DOHH2 (cell line): Measurements from ENCODE around the gene LRRC7.

Experiments
- H3F3A ChIP-seq: fragments of 200-600 bp; sonication (generic), shearing (Covaris generic); 2 replicates; pipeline ENCODE4 v1.6.0; 2016; ENCODE audit warnings: antibody characterized with exemption, mild to moderate bottlenecking; ENCODE audit not compliant: control insufficient read depth, insufficient read depth
- H3K27ac ChIP-seq: fragments of 200-600 bp; sonication (generic); 2 replicates; pipeline ENCODE4 v1.5.1; 2014; ENCODE audit warnings: low read depth, mild to moderate bottlenecking, low read length, moderate library complexity
- H3K27me3 ChIP-seq: fragments of 200-600 bp; sonication (generic); 2 replicates; pipeline ENCODE4 v1.6.1; 2014; ENCODE audit warnings: mild to moderate bottlenecking, low read length, mixed read lengths; ENCODE audit not compliant: control insufficient read depth
- H3K36me3 ChIP-seq: fragments of 200-600 bp; sonication (generic); 2 replicates; pipeline ENCODE4 v1.6.1; 2014; ENCODE audit warnings: mild to moderate bottlenecking, low read length, moderate library complexity, mixed read lengths; ENCODE audit not compliant: control insufficient read depth
- H3K4me1 ChIP-seq: fragments of 200-600 bp; sonication (generic); 2 replicates; pipeline ENCODE4 v1.6.1; 2014; ENCODE audit warnings: mild to moderate bottlenecking, low read length, mixed read lengths; ENCODE audit not compliant: control insufficient read depth
- H3K4me2 ChIP-seq: fragments of 200-600 bp; sonication (generic); 2 replicates; pipeline ENCODE4 v1.6.0; 2014; ENCODE audit warnings: mild to moderate bottlenecking, low read length, moderate library complexity
- H3K4me3 ChIP-seq: fragments of 200-600 bp; sonication (generic); 2 replicates; pipeline ENCODE4 v1.5.1; 2014; ENCODE audit warnings: mild to moderate bottlenecking, low read length, mixed read lengths
- H3K79me2 ChIP-seq: fragments of 200-600 bp; sonication (generic); 2 replicates; pipeline ENCODE4 v1.6.1; 2014; ENCODE audit warnings: mild to moderate bottlenecking, low read length, mixed read lengths; ENCODE audit not compliant: control insufficient read depth
- H3K9me2 ChIP-seq: fragments of 200-600 bp; sonication (generic); replicated peaks from 2 replicates; pipeline ENCODE4 v1.6.1; 2014; ENCODE audit warnings: mild to moderate bottlenecking, low read length, mixed read lengths; ENCODE audit not compliant: control insufficient read depth
- H3K9me3 ChIP-seq: fragments of 200-600 bp; sonication (generic); 2 replicates; pipeline ENCODE4 v1.6.1; 2014; ENCODE audit warnings: antibody characterized with exemption, low read length, mixed read lengths; ENCODE audit not compliant: control insufficient read depth, insufficient read depth
- H4K20me1 ChIP-seq: fragments of 200-600 bp; sonication (generic); 2 replicates; pipeline ENCODE4 v1.6.0; 2014; ENCODE audit warnings: low read depth, mild to moderate bottlenecking, antibody characterized with exemption, low read length, moderate library complexity; ENCODE audit not compliant: control insufficient read depth, insufficient read depth
- EZH2phosphoT487 ChIP-seq: fragments of 200-600 bp; sonication (generic); IDR thresholded peaks from 2 replicates; pipeline ENCODE4 v1.6.1; 2017; ENCODE audit warnings: borderline replicate concordance, mild to moderate bottlenecking, antibody characterized with exemption, low read length, moderate library complexity, mixed read lengths
- TF ChIP-seq, protein P1 (sequence below): fragments of 200-600 bp; sonication (generic); IDR thresholded peaks from one replicate; pipeline ENCODE4 v1.5.1; 2014; ENCODE audit warnings: antibody characterized with exemption, mild to moderate bottlenecking, low read depth, low read length; ENCODE audit not compliant: poor library complexity, severe bottlenecking

LRRC7 gene

DNA sequence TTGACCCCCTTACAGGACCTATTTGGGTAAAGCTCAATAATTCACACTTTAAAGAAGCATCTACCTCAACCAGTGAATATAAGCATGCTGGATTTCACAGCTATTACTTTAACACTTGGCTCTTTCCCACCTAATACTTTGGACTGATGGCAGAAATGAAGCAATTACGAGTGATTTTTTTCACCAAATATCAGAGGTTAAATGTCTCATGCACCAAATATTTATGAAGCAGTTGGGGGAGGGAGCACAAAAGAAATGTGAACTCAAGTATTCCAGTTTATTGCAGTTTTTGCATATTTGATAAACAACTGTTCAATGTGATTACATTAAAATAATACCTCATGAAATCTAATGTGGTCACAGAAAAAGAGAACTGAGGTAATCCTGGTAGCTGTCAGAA, 223.6 kb downstream of the LRRC7 start:
- no peaks in the 10 kb centered on the region for H3K9me3 ChIP-seq
- H3K9me2 ChIP-seq = no peaks in the 10 kb centered on the region
- H3K36me3 ChIP-seq = no peaks in the 10 kb centered on the region
- no peaks in the 10 kb centered on the region for H3K4me1 ChIP-seq
- no peak overlapping the region for H3K27ac ChIP-seq
- no peak overlapping the region for H3K4me3 ChIP-seq
- H3K79me2 ChIP-seq = no peaks in the 10 kb centered on the region
- no peak overlapping the region for H3K4me2 ChIP-seq
- peaks cover 3% of the 10 kb centered on the region; the same call in 1 of the 2 replicates for H3K27me3 ChIP-seq
- H3F3A ChIP-seq = no peaks in the 10 kb centered on the region
- H4K20me1 ChIP-seq = no peaks in the 10 kb centered on the region
- TF ChIP-seq, protein P1, sequence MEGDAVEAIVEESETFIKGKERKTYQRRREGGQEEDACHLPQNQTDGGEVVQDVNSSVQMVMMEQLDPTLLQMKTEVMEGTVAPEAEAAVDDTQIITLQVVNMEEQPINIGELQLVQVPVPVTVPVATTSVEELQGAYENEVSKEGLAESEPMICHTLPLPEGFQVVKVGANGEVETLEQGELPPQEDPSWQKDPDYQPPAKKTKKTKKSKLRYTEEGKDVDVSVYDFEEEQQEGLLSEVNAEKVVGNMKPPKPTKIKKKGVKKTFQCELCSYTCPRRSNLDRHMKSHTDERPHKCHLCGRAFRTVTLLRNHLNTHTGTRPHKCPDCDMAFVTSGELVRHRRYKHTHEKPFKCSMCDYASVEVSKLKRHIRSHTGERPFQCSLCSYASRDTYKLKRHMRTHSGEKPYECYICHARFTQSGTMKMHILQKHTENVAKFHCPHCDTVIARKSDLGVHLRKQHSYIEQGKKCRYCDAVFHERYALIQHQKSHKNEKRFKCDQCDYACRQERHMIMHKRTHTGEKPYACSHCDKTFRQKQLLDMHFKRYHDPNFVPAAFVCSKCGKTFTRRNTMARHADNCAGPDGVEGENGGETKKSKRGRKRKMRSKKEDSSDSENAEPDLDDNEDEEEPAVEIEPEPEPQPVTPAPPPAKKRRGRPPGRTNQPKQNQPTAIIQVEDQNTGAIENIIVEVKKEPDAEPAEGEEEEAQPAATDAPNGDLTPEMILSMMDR = no peak
- no peak for TF ChIP-seq EZH2phosphoT487

DNA sequence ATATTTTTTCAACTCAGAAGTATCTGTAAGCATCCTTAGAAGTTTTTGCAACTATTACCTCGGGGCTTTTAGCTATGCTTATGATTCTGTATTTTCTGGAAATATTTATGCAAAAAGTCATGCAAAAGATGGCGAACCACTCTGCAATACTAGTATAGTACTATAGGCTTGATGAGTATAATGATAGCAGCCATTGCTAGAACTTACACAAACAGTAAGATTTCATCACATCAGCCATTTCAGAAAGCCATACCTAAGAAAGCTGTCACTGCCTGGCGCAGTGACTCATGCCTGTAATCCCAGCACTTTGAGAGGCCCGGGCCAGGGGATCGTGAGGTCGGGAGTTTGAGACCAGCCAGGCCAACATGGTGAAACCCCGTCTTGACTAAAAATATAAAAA, 227.1 kb downstream of the LRRC7 start:
- Histone ChIP-seq H3K79me2 (no peaks in the 10 kb centered on the region), H3K4me2 (no peak overlapping the region), H3K4me1 (no peaks in the 10 kb centered on the region), H4K20me1 (no peaks in the 10 kb centered on the region), H3K4me3 (no peak overlapping the region), H3K9me3 (no peaks in the 10 kb centered on the region), H3K27ac (no peak overlapping the region), H3F3A (no peaks in the 10 kb centered on the region), H3K9me2 (no peaks in the 10 kb centered on the region), H3K36me3 (no peaks in the 10 kb centered on the region), H3K27me3 (peaks cover 3% of the 10 kb centered on the region; the same call in 1 of the 2 replicates)
- TF ChIP-seq, protein P1 = no peak
- no peak for TF ChIP-seq EZH2phosphoT487

- Histone ChIP-seq H3F3A (no peaks in the 10 kb centered on the region), H3K4me3 (no peak overlapping the region), H3K79me2 (no peaks in the 10 kb centered on the region), H3K27ac (no peak overlapping the region), H3K9me3 (no peaks in the 10 kb centered on the region), H3K4me2 (no peak overlapping the region), H4K20me1 (no peaks in the 10 kb centered on the region), H3K9me2 (no peaks in the 10 kb centered on the region), H3K36me3 (no peaks in the 10 kb centered on the region), H3K4me1 (no peaks in the 10 kb centered on the region), H3K27me3 (no peaks in the 10 kb centered on the region)
- TF ChIP-seq, protein P1 = no peak
- no peak for TF ChIP-seq EZH2phosphoT487
Observed at GRCh38 chr1:69814926-69815325, 247.2 kb downstream of the LRRC7 start.

- H3K36me3 ChIP-seq = no peaks in the 10 kb centered on the region
- no peaks in the 10 kb centered on the region for H4K20me1 ChIP-seq
- no peaks in the 10 kb centered on the region for H3K9me3 ChIP-seq
- TF ChIP-seq, protein P1 = no peak
- no peak for TF ChIP-seq EZH2phosphoT487
- no peak overlapping the region for H3K4me3 ChIP-seq
- H3F3A ChIP-seq = no peaks in the 10 kb centered on the region
- H3K27me3 ChIP-seq = no peaks in the 10 kb centered on the region
- no peaks in the 10 kb centered on the region for H3K79me2 ChIP-seq
- H3K27ac ChIP-seq = no peak overlapping the region
- no peaks in the 10 kb centered on the region for H3K9me2 ChIP-seq
- no peak overlapping the region for H3K4me2 ChIP-seq
- no peaks in the 10 kb centered on the region for H3K4me1 ChIP-seq
Observed at GRCh38 chr1:69824932-69825331, 257.2 kb downstream of the LRRC7 start.
